ENCODE data around the gene RFC5. TPM values are rescaled to one million over a fixed set of nuclear protein-coding genes. Genes with fewer than 3 reads are reported as not detected.

The RFC5 gene
- total and polyA plus RNA-seq, 2 of the 8 experiments (the other 6 are each of a cell fraction or from before 2014, with no cell fraction given) = 34.4 to 40.6 TPM

DNA sequence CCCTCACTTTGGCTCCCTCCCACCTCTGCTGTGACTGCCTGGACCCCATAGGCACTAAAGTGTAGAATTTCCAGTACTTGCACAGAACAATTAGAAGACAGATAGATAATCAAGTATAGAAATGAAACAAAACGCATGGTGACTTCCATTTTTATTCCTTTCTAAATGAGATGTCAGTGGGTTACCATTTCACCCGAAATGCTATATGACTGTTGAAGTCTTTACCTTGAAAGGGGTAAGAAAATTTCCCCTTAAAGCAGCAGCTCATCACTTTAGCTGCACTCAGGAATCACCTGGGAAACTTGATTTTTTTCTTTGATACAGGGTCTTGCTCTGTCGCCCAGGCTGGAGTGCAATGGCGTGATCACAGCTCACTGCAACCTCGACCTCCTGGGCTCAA lies 35.2 kb upstream of the RFC5 start:
- H4K8ac ChIP-seq (ENCODE audit: extremely low read depth, insufficient read depth, low read length) = no peak overlapping the region
- H3K56ac ChIP-seq (replicated peaks; ENCODE audit: insufficient read length, low read depth, low read length) = no peak overlapping the region
- H3K23ac ChIP-seq (ENCODE audit: insufficient read length) = no peak overlapping the region
- H2BK15ac ChIP-seq (ENCODE audit: low read length) = no peak overlapping the region
- no peak overlapping the region for H4K5ac ChIP-seq (ENCODE audit: insufficient read length, low read depth, low read length)
- no peak overlapping the region for H3K27ac ChIP-seq (ENCODE audit: low read depth, low read length)
- no peaks in the 10 kb centered on the region for H3K4me1 ChIP-seq (replicated peaks in 1 of 4; ENCODE audit: control insufficient read depth in 3 of 4, insufficient read depth in 4 of 4, low read length in 3 of 4)
- WGBS, 2 experiments (ENCODE audit: extremely low coverage in 1 of 2, insufficient coverage in 1 of 2, insufficient read length in 1 of 2, insufficient replicate concordance in 2 of 2, low coverage in 1 of 2, low lambda C conversion rate in 2 of 2, missing lambda C conversion rate in 1 of 2) = 86% methylated on average over 5 of the region's 5 CpGs; no CpG with 5 or more reads in 1 of the 2 experiments
- no peak overlapping the region for H2AFZ ChIP-seq (ENCODE audit: low read length)
- no peak overlapping the region for H2AK5ac ChIP-seq (ENCODE audit: low read depth, low read length)
- H3K9ac ChIP-seq (replicated peaks in 1 of 4; ENCODE audit: extremely low read depth in 1 of 4, low read depth in 3 of 4, low read length in 3 of 4) = no peak overlapping the region
- H4K20me1 ChIP-seq (replicated peaks in 1 of 2; ENCODE audit: control insufficient read depth in 1 of 2, insufficient read depth in 2 of 2, low read length in 2 of 2) = no peaks in the 10 kb centered on the region
- no peaks in the 10 kb centered on the region for H3K23me2 ChIP-seq (ENCODE audit: low read depth, low read length)
- no peak overlapping the region for H3K4me3 ChIP-seq (ENCODE audit: extremely low read depth in 1 of 4, insufficient read depth in 2 of 4, low read depth in 3 of 4, low read length in 4 of 4)
- no peak overlapping the region for H2BK20ac ChIP-seq (ENCODE audit: low read length)
- H3K4me2 ChIP-seq (ENCODE audit: insufficient read depth in 1 of 2, low read depth in 2 of 2, low read length in 2 of 2) = no peak overlapping the region
- no peaks in the 10 kb centered on the region for H3K27me3 ChIP-seq (replicated peaks in 1 of 4; ENCODE audit: control insufficient read depth in 3 of 4, extremely low read depth in 1 of 4, insufficient read depth in 3 of 4, low read length in 3 of 4)
- FAIRE-seq (no peak), DNase-seq (ENCODE audit: low read depth in 1 of 2, low spot score in 2 of 2) (no peak)
- H3K79me2 ChIP-seq (ENCODE audit: control insufficient read depth in 1 of 2, insufficient read depth in 2 of 2, low read length in 2 of 2) = no peaks in the 10 kb centered on the region
- no peak overlapping the region for H3K18ac ChIP-seq (ENCODE audit: extremely low read depth, low read length)
- H3K9me3 ChIP-seq (ENCODE audit: insufficient read depth in 2 of 2, low read depth in 1 of 2, low read length in 1 of 2) = no peaks in the 10 kb centered on the region
- no peaks in the 10 kb centered on the region for H3K36me3 ChIP-seq (ENCODE audit: control insufficient read depth in 2 of 4, insufficient read depth in 4 of 4, low read length in 3 of 4)
- no peak overlapping the region for H3K14ac ChIP-seq (ENCODE audit: insufficient read length)
- no peak overlapping the region for H2BK12ac ChIP-seq (ENCODE audit: low read depth, low read length)
- POLR2A ChIA-PET (ENCODE audit: partially characterized antibody) = no interaction called here
- CTCF ChIA-PET (ENCODE audit: partially characterized antibody) = no interaction called here
- no peak overlapping the region for H2BK120ac ChIP-seq (replicated peaks; ENCODE audit: low read depth, low read length)
- no peak overlapping the region for H4K91ac ChIP-seq (replicated peaks; ENCODE audit: insufficient read length, low read length)
- no peaks in the 10 kb centered on the region for H3K79me1 ChIP-seq (ENCODE audit: low read depth, low read length)
- no peak overlapping the region for H2BK5ac ChIP-seq (ENCODE audit: low read depth, low read length)
- no peak overlapping the region for H3K4ac ChIP-seq (replicated peaks; ENCODE audit: insufficient read length, low read depth, low read length)
- TF ChIP-seq TEAD4 (IDR thresholded peaks at IDR 0.05; ENCODE audit: low read depth, low read length) (no peak), CBX8 (IDR thresholded peaks at IDR 0.05; ENCODE audit: borderline replicate concordance, low read depth, low read length) (no peak), NANOG (IDR thresholded peaks at IDR 0.05; ENCODE audit: insufficient read depth, low read depth, low read length, poor library complexity, severe bottlenecking) (no peak), EP300 (IDR thresholded peaks at IDR 0.05; ENCODE audit: borderline replicate concordance in 1 of 2, low read depth in 2 of 2, low read length in 2 of 2) (no peak), RNF2 (IDR thresholded peaks at IDR 0.05; ENCODE audit: borderline replicate concordance, low read depth, low read length, missing control alignments, poor library complexity, severe bottlenecking) (no peak), CEBPB (IDR thresholded peaks at IDR 0.05; ENCODE audit: low read depth, low read length) (no peak), SIX5 (IDR thresholded peaks at IDR 0.05; ENCODE audit: low read depth, low read length) (no peak), TAF7 (optimal IDR thresholded peaks at IDR 0.05; ENCODE audit: borderline replicate concordance, low read depth, low read length) (no peak), CHD1 (IDR thresholded peaks at IDR 0.05; ENCODE audit: low read depth, low read length) (no peak), SRF (IDR thresholded peaks at IDR 0.05; ENCODE audit: low read depth, low read length) (no peak), SP1 (IDR thresholded peaks at IDR 0.05; ENCODE audit: low read depth, low read length) (no peak), NRF1 (IDR thresholded peaks at IDR 0.05; ENCODE audit: low read depth, low read length) (no peak), CREB1 (IDR thresholded peaks at IDR 0.05) (no peak), KDM5A (IDR thresholded peaks at IDR 0.05; ENCODE audit: low read length) (no peak), JUN (IDR thresholded peaks at IDR 0.05; ENCODE audit: low read depth, low read length) (no peak)
- TF ChIP-seq, protein P1, sequence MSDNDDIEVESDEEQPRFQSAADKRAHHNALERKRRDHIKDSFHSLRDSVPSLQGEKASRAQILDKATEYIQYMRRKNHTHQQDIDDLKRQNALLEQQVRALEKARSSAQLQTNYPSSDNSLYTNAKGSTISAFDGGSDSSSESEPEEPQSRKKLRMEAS (IDR thresholded peaks at IDR 0.05) = no peak
